ENCODE measurements around the gene ROBO1.

DNA sequence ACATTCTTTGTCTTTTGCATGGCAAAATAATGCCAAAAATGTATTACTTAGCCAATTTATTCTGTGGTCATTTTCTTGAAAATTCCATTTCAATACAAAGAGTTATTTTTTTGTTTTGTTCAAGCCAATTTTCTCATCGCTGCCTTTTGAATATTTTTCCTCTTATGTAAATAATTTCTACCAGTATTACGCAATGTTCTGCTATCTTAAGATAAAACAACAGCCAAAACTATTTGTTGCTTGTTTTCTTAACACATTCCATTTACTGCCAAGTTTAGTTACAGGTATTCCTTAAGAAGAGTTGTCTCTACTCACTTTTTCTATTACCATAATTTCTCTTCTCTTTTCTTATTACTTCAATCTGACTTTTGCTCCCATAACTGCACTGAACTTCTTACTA, 163.1 kb downstream of the ROBO1 start:
- TF ChIP-seq, protein P1, sequence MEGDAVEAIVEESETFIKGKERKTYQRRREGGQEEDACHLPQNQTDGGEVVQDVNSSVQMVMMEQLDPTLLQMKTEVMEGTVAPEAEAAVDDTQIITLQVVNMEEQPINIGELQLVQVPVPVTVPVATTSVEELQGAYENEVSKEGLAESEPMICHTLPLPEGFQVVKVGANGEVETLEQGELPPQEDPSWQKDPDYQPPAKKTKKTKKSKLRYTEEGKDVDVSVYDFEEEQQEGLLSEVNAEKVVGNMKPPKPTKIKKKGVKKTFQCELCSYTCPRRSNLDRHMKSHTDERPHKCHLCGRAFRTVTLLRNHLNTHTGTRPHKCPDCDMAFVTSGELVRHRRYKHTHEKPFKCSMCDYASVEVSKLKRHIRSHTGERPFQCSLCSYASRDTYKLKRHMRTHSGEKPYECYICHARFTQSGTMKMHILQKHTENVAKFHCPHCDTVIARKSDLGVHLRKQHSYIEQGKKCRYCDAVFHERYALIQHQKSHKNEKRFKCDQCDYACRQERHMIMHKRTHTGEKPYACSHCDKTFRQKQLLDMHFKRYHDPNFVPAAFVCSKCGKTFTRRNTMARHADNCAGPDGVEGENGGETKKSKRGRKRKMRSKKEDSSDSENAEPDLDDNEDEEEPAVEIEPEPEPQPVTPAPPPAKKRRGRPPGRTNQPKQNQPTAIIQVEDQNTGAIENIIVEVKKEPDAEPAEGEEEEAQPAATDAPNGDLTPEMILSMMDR (IDR thresholded peaks at IDR 0.05), result no peak
- no peak for TF ChIP-seq EZH2phosphoT487 (IDR thresholded peaks at IDR 0.05)
